Measurements from ENCODE around the gene KRTAP1-3.

DNA sequence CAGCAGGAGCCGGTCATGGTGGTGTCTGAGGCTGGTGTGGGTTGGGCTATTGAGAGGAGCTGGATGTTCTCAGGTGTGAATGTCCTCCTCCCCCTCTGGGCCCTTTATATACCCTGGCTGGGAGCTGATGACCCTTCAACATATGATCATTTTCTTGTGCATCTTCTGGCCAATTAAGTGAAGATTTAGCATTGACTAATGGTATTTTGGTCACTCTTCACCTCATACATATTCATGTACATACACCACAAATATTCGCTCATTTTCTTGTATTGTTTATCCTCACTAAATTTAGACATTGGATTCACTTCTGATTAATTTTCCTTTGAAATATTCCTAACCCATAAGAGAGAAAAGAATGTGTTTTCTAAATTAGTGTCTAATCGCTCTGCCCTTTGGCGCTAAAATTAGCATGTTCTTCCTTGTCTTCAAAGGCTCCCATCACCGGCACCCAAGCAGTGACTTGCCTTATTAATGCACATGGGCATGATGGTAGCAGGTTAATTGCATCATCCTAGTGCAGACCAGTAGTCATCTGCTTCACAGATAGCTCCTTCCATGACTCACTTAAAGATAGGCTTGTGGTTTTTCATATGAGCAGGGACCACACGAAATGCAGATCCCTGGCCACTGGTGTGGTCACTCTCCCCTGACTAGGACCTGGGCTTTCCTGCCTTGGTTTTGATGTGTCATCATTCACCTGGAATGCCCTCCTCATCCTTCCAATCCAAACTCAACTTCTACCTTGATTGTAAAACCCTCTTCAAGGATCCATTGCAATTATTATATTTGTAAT lies 31.4 kb upstream of the KRTAP1-3 start, which contains the start of gene KRTAP2-4:
- no peak for TF ChIP-seq POLR2A (IDR thresholded peaks at IDR 0.05; ENCODE audit: low read length)
- TF ChIP-seq GATA1 (IDR thresholded peaks at IDR 0.05; ENCODE audit: low read depth, low read length) = no peak

All from erythroblast (primary cell).